Inflammatory macrophage treated with lipopolysaccharide for 1 hour (primary cell): ENCODE measurements around the gene ARHGEF17.

ENCODE experiments used
- DNase-seq, 2 donors: peaks; one replicate each; pipeline ENCODE4 v3.0.0-alpha.2; 2020 to 2022

ARHGEF17 gene

GRCh38 chr11:73396251-73396930, 88.3 kb downstream of the ARHGEF17 start:
- no peak for DNase-seq

GRCh38 chr11:73396985-73397384, 88.9 kb downstream of the ARHGEF17 start:
- no peak for DNase-seq

GRCh38 chr11:73397468-73398131, 89.5 kb downstream of the ARHGEF17 start:
- DNase-seq, result no peak

- DNase-seq, result no peak
These were observed 90.1 kb downstream of the ARHGEF17 start for GRCh38 chr11:73398132-73398526.

- no peak for DNase-seq
These were observed 90.6 kb downstream of the ARHGEF17 start for GRCh38 chr11:73398721-73399120.

- DNase-seq, result no peak
These were observed 91.1 kb downstream of the ARHGEF17 start for GRCh38 chr11:73399159-73399590.

GRCh38 chr11:73399636-73400035, 91.6 kb downstream of the ARHGEF17 start:
- DNase-seq, result no peak

GRCh38 chr11:73400293-73400692, 92.2 kb downstream of the ARHGEF17 start:
- DNase-seq, result no peak

GRCh38 chr11:73401217-73401923, 93.3 kb downstream of the ARHGEF17 start:
- no peak for DNase-seq

- no peak for DNase-seq
These were observed 94.1 kb downstream of the ARHGEF17 start for GRCh38 chr11:73401924-73402833.

- no peak for DNase-seq
These were observed 94.7 kb downstream of the ARHGEF17 start for GRCh38 chr11:73402834-73403185.

GRCh38 chr11:73403541-73403940, 95.5 kb downstream of the ARHGEF17 start:
- no peak for DNase-seq

GRCh38 chr11:73404048-73404447, 96.0 kb downstream of the ARHGEF17 start:
- peak; percentile 87 to 93 for DNase-seq

- no peak for DNase-seq
These were observed 96.5 kb downstream of the ARHGEF17 start for GRCh38 chr11:73404506-73405145.

- DNase-seq, result no peak
These were observed 97.1 kb downstream of the ARHGEF17 start for GRCh38 chr11:73405146-73405510.

GRCh38 chr11:73406131-73406530, 98.1 kb downstream of the ARHGEF17 start:
- DNase-seq, result no peak

GRCh38 chr11:73406619-73407018, 98.5 kb downstream of the ARHGEF17 start:
- no peak for DNase-seq

GRCh38 chr11:73409431-73409830, 101.4 kb downstream of the ARHGEF17 start:
- DNase-seq, result no peak

GRCh38 chr11:73410627-73411026, 102.6 kb downstream of the ARHGEF17 start:
- DNase-seq, result no peak

GRCh38 chr11:73411031-73411430, 103.0 kb downstream of the ARHGEF17 start:
- no peak for DNase-seq

- no peak for DNase-seq
These were observed 104.2 kb downstream of the ARHGEF17 start for GRCh38 chr11:73412308-73412707.

- DNase-seq, result peak; percentile 90 to 95
These were observed 105.2 kb downstream of the ARHGEF17 start for GRCh38 chr11:73413256-73413655.
